Activated CD8-positive, alpha-beta T cell treated with anti-CD3 and anti-CD28 coated beads, Interleukin-2, amount 10 ng/mL, durations not matched to agents 7 days and 5 days (primary cell): ENCODE measurements around the gene PRKG1. TPM values are rescaled to one million over a fixed set of nuclear protein-coding genes. Genes with fewer than 3 reads are reported as not detected.

ENCODE experiments used
- ATAC-seq: fragments of 150-1000 bp; cut with Tn5 transposase; one replicate; pipeline ENCODE4 v1.10.0; 2021; ENCODE audit warnings: moderate library complexity
- CTCF ChIA-PET: fragments of 350-600 bp; sonication (Branson Sonifier 250); formaldehyde crosslinking; loops from one replicate; lab custom pipeline; 2021; ENCODE audit warnings: antibody characterized with exemption; lab: Charles Lee
- POLR2A ChIA-PET: fragments of 350-600 bp; sonication (Branson Sonifier 250); formaldehyde crosslinking; loops from one replicate; lab custom pipeline; 2021; ENCODE audit warnings: antibody characterized with exemption; lab: Charles Lee
- DNase-seq: peaks from one replicate; pipeline ENCODE4 v3.0.0-alpha.2; 2020
- H3K27ac Mint-ChIP-seq: one replicate; pipeline ENCODE4 v1.8.0; 2021; ENCODE audit warnings: mild to moderate bottlenecking, mixed read lengths
- H3K27me3 Mint-ChIP-seq: one replicate; pipeline ENCODE4 v1.8.0; 2021; ENCODE audit warnings: low read depth, mixed read lengths
- H3K36me3 Mint-ChIP-seq: one replicate; pipeline ENCODE4 v1.8.0; 2021; ENCODE audit warnings: low read depth, mixed read lengths
- H3K4me1 Mint-ChIP-seq: one replicate; pipeline ENCODE4 v1.8.0; 2021; ENCODE audit warnings: low read depth, mixed read lengths
- H3K4me3 Mint-ChIP-seq: one replicate; pipeline ENCODE4 v1.8.0; 2021; ENCODE audit warnings: mild to moderate bottlenecking, mixed read lengths
- H3K9me3 Mint-ChIP-seq: one replicate; pipeline ENCODE4 v1.8.0; 2022; ENCODE audit warnings: mixed read lengths; ENCODE audit not compliant: insufficient read depth
- total RNA-seq, 2 experiments: library from RNA; stranded (reverse); gene quantifications; one replicate each; pipeline ENCODE4 v1.2.3, GENCODE V29; 2021

Gene PRKG1
- total RNA-seq, 2 experiments from 2014 or later = not detected

- no peaks in the 10 kb centered on the region for H3K27me3 Mint-ChIP-seq
These were observed 992.1 kb downstream of the PRKG1 start for GRCh38 chr10:52066383-52066782.

GRCh38 chr10:52068485-52068884, 994.2 kb downstream of the PRKG1 start:
- CTCF ChIA-PET = no interaction called here
- Mint-ChIP-seq H3K4me1 (no peaks in the 10 kb centered on the region), H3K4me3 (no peak overlapping the region), H3K27me3 (no peaks in the 10 kb centered on the region), H3K36me3 (no peaks in the 10 kb centered on the region), H3K27ac (no peak overlapping the region), H3K9me3 (no peaks in the 10 kb centered on the region)
- POLR2A ChIA-PET = no interaction called here
- no peak for DNase-seq
- ATAC-seq = no peak

More at GRCh38 chr10:52066383-52066782, 992.1 kb downstream of the PRKG1 start:
- no peaks in the 10 kb centered on the region for H3K4me1 Mint-ChIP-seq
- ATAC-seq (no peak), DNase-seq (no peak)
- no peak overlapping the region for H3K4me3 Mint-ChIP-seq
- POLR2A ChIA-PET = no interaction called here
- CTCF ChIA-PET = no interaction called here
- no peaks in the 10 kb centered on the region for H3K9me3 Mint-ChIP-seq
- no peaks in the 10 kb centered on the region for H3K36me3 Mint-ChIP-seq
- H3K27ac Mint-ChIP-seq = no peak overlapping the region

- no peak for ATAC-seq
- no peaks in the 10 kb centered on the region for H3K36me3 Mint-ChIP-seq
- no peak for DNase-seq
- H3K27ac Mint-ChIP-seq = no peak overlapping the region
- no peaks in the 10 kb centered on the region for H3K27me3 Mint-ChIP-seq
- H3K4me3 Mint-ChIP-seq = no peak overlapping the region
- ChIA-PET POLR2A (no interaction called here), CTCF (no interaction called here)
- H3K9me3 Mint-ChIP-seq = no peaks in the 10 kb centered on the region
- H3K4me1 Mint-ChIP-seq = no peaks in the 10 kb centered on the region
These were observed 997.5 kb downstream of the PRKG1 start for GRCh38 chr10:52071814-52072213.

GRCh38 chr10:52074505-52075026, 1000.3 kb downstream of the PRKG1 start:
- Mint-ChIP-seq H3K36me3 (no peaks in the 10 kb centered on the region), H3K27ac (no peak overlapping the region), H3K27me3 (no peaks in the 10 kb centered on the region), H3K9me3 (no peaks in the 10 kb centered on the region), H3K4me1 (no peaks in the 10 kb centered on the region), H3K4me3 (no peak overlapping the region)
- ChIA-PET POLR2A (no interaction called here), CTCF (no interaction called here)
- no peak for DNase-seq
- ATAC-seq = no peak

GRCh38 chr10:52077814-52078213, 1003.5 kb downstream of the PRKG1 start:
- Mint-ChIP-seq H3K36me3 (no peaks in the 10 kb centered on the region), H3K9me3 (no peaks in the 10 kb centered on the region), H3K27ac (no peak overlapping the region), H3K4me3 (no peak overlapping the region), H3K27me3 (no peaks in the 10 kb centered on the region), H3K4me1 (no peaks in the 10 kb centered on the region)
- ATAC-seq (no peak), DNase-seq (no peak)
- ChIA-PET POLR2A (no interaction called here), CTCF (no interaction called here)

- Mint-ChIP-seq H3K9me3 (no peaks in the 10 kb centered on the region), H3K4me3 (no peak overlapping the region), H3K27me3 (no peaks in the 10 kb centered on the region), H3K27ac (no peak overlapping the region), H3K36me3 (no peaks in the 10 kb centered on the region), H3K4me1 (no peaks in the 10 kb centered on the region)
- ChIA-PET POLR2A (no interaction called here), CTCF (no interaction called here)
- ATAC-seq (no peak), DNase-seq (no peak)
These were observed 1004.2 kb downstream of the PRKG1 start for GRCh38 chr10:52078397-52078937.

- Mint-ChIP-seq H3K36me3 (no peaks in the 10 kb centered on the region), H3K27ac (no peak overlapping the region), H3K4me1 (no peaks in the 10 kb centered on the region), H3K27me3 (no peaks in the 10 kb centered on the region), H3K4me3 (no peak overlapping the region), H3K9me3 (no peaks in the 10 kb centered on the region)
- ChIA-PET POLR2A (no interaction called here), CTCF (no interaction called here)
- DNase-seq (no peak), ATAC-seq (no peak)
These were observed 1008.0 kb downstream of the PRKG1 start for GRCh38 chr10:52082307-52082706.

GRCh38 chr10:52083422-52083821, 1009.1 kb downstream of the PRKG1 start:
- Mint-ChIP-seq H3K4me3 (no peak overlapping the region), H3K27me3 (no peaks in the 10 kb centered on the region), H3K4me1 (no peaks in the 10 kb centered on the region), H3K9me3 (no peaks in the 10 kb centered on the region), H3K27ac (no peak overlapping the region), H3K36me3 (no peaks in the 10 kb centered on the region)
- DNase-seq (no peak), ATAC-seq (no peak)
- POLR2A ChIA-PET = no interaction called here
- CTCF ChIA-PET = no interaction called here

GRCh38 chr10:52092390-52092789, 1018.1 kb downstream of the PRKG1 start:
- no peaks in the 10 kb centered on the region for H3K4me1 Mint-ChIP-seq
- no peak overlapping the region for H3K27ac Mint-ChIP-seq
- POLR2A ChIA-PET = no interaction called here
- no peak overlapping the region for H3K4me3 Mint-ChIP-seq
- DNase-seq = no peak
- ATAC-seq = no peak
- H3K36me3 Mint-ChIP-seq = no peaks in the 10 kb centered on the region
- no peaks in the 10 kb centered on the region for H3K9me3 Mint-ChIP-seq
- CTCF ChIA-PET = no interaction called here
- H3K27me3 Mint-ChIP-seq = no peaks in the 10 kb centered on the region

GRCh38 chr10:52098130-52098529, 1023.8 kb downstream of the PRKG1 start:
- no peak for ATAC-seq
- Mint-ChIP-seq H3K4me1 (no peaks in the 10 kb centered on the region), H3K27me3 (no peaks in the 10 kb centered on the region), H3K36me3 (no peaks in the 10 kb centered on the region), H3K9me3 (no peaks in the 10 kb centered on the region), H3K4me3 (no peak overlapping the region), H3K27ac (no peak overlapping the region)
- ChIA-PET POLR2A (no interaction called here), CTCF (no interaction called here)
- DNase-seq = no peak

- POLR2A ChIA-PET = no interaction called here
These were observed 1024.8 kb downstream of the PRKG1 start for GRCh38 chr10:52099026-52099600.

GRCh38 chr10:52100011-52100547, 1025.8 kb downstream of the PRKG1 start:
- no peak overlapping the region for H3K27ac Mint-ChIP-seq
- H3K4me1 Mint-ChIP-seq = no peaks in the 10 kb centered on the region
- H3K36me3 Mint-ChIP-seq = no peaks in the 10 kb centered on the region
- DNase-seq = no peak
- ATAC-seq = no peak
- no peak overlapping the region for H3K4me3 Mint-ChIP-seq
- ChIA-PET POLR2A (interaction anchor here (0.6 kb wide), 1 partner anchor 83 kb away, joined by 4 read pairs; no protein-coding TSS in a partner anchor), CTCF (no interaction called here)
- H3K27me3 Mint-ChIP-seq = no peaks in the 10 kb centered on the region
- no peaks in the 10 kb centered on the region for H3K9me3 Mint-ChIP-seq

More at GRCh38 chr10:52099026-52099600, 1024.8 kb downstream of the PRKG1 start:
- Mint-ChIP-seq H3K4me1 (no peaks in the 10 kb centered on the region), H3K36me3 (no peaks in the 10 kb centered on the region), H3K4me3 (no peak overlapping the region), H3K27me3 (no peaks in the 10 kb centered on the region), H3K27ac (no peak overlapping the region), H3K9me3 (no peaks in the 10 kb centered on the region)
- ATAC-seq (no peak), DNase-seq (no peak)
- CTCF ChIA-PET = no interaction called here
